ENCODE data around the gene PRPF19. TPM values are rescaled to one million over a fixed set of nuclear protein-coding genes. Genes with fewer than 3 reads are reported as not detected.

Gene PRPF19
- total and polyA plus RNA-seq, 2 of the 8 experiments (the other 6 are each of a cell fraction or from before 2014, with no cell fraction given): 107 to 141 TPM

GRCh38 chr11:60841797-60842667 lies 64.4 kb downstream of the PRPF19 start, which contains the start of gene CCDC86 (continued):
- peak; percentile 88 for TF ChIP-seq E2F6 (IDR thresholded peaks at IDR 0.05)
- peak in 1 of 2 experiments; percentile 76; a peak in 1 of 3 replicates for TF ChIP-seq EP300 (IDR thresholded peaks at IDR 0.05; ENCODE audit: borderline replicate concordance in 1 of 2, low read depth in 2 of 2, low read length in 2 of 2)
- TF ChIP-seq PHF8 (conservative IDR thresholded peaks at IDR 0.05; ENCODE audit: low read depth, low read length): peak; percentile 85
- TF ChIP-seq FOSL1 (IDR thresholded peaks at IDR 0.05; ENCODE audit: insufficient read depth, low read depth, low read length): no peak
- TF ChIP-seq POLR2AphosphoS5 (IDR thresholded peaks at IDR 0.05; ENCODE audit: low read depth, low read length): peak; percentile 73
- TF ChIP-seq BACH1 (IDR thresholded peaks at IDR 0.05; ENCODE audit: low read length): 0 out of 2 replicates have a peak, but pooled peaks have one; percentile 23
- peak; percentile 96 for TF ChIP-seq SAP30 (IDR thresholded peaks at IDR 0.05; ENCODE audit: insufficient read depth, insufficient replicate concordance, low read length)
- no peak for TF ChIP-seq RAD21 (IDR thresholded peaks at IDR 0.05 in 1 of 2, conservative IDR thresholded peaks at IDR 0.05 in 1 of 2; ENCODE audit: low read depth in 2 of 2, low read length in 2 of 2)
- TF ChIP-seq ATF3 (IDR thresholded peaks at IDR 0.05; ENCODE audit: insufficient read depth, low read depth, low read length): peak; percentile 98
- TF ChIP-seq TAF1 (IDR thresholded peaks at IDR 0.05; ENCODE audit: low read depth, low read length): peak; percentile 87
- peak; percentile 45 for TF ChIP-seq TAF7 (optimal IDR thresholded peaks at IDR 0.05; ENCODE audit: borderline replicate concordance, low read depth, low read length)
- 0 out of 2 replicates have a peak, but pooled peaks have one; percentile 46 for TF ChIP-seq GTF2F1 (IDR thresholded peaks at IDR 0.05; ENCODE audit: borderline replicate concordance, low read depth, low read length)
- peak; percentile 61 for TF ChIP-seq CHD2 (IDR thresholded peaks at IDR 0.05; ENCODE audit: low read length)
- peak; percentile 71 for TF ChIP-seq KDM5A (IDR thresholded peaks at IDR 0.05; ENCODE audit: low read length)
- no peak for TF ChIP-seq CHD1 (IDR thresholded peaks at IDR 0.05; ENCODE audit: low read depth, low read length)
- peak; percentile 71; the same call in 1 of the 2 replicates for TF ChIP-seq TBP (IDR thresholded peaks at IDR 0.05; ENCODE audit: low read depth, low read length)
- no peak for TF ChIP-seq JUN (IDR thresholded peaks at IDR 0.05; ENCODE audit: low read depth, low read length)
- no peak for TF ChIP-seq CBX5 (IDR thresholded peaks at IDR 0.05; ENCODE audit: low read depth, low read length)
- TF ChIP-seq RFX5 (IDR thresholded peaks at IDR 0.05; ENCODE audit: borderline replicate concordance, low read depth, low read length): no peak
- peak; percentile 82; the same call in 1 of the 2 replicates for TF ChIP-seq RBBP5 (IDR thresholded peaks at IDR 0.05; ENCODE audit: borderline replicate concordance, low read depth, low read length)
- TF ChIP-seq SIX5 (IDR thresholded peaks at IDR 0.05; ENCODE audit: low read depth, low read length): peak; percentile 39; the same call in 1 of the 2 replicates
